Ammon's horn (tissue), 1 donor: ENCODE measurements around the gene PGP.

Experiments used
- DNase-seq: peaks from one replicate; pipeline ENCODE4 v3.0.0-alpha.2; 2016; ENCODE audit warnings: low spot score

Gene PGP

DNA sequence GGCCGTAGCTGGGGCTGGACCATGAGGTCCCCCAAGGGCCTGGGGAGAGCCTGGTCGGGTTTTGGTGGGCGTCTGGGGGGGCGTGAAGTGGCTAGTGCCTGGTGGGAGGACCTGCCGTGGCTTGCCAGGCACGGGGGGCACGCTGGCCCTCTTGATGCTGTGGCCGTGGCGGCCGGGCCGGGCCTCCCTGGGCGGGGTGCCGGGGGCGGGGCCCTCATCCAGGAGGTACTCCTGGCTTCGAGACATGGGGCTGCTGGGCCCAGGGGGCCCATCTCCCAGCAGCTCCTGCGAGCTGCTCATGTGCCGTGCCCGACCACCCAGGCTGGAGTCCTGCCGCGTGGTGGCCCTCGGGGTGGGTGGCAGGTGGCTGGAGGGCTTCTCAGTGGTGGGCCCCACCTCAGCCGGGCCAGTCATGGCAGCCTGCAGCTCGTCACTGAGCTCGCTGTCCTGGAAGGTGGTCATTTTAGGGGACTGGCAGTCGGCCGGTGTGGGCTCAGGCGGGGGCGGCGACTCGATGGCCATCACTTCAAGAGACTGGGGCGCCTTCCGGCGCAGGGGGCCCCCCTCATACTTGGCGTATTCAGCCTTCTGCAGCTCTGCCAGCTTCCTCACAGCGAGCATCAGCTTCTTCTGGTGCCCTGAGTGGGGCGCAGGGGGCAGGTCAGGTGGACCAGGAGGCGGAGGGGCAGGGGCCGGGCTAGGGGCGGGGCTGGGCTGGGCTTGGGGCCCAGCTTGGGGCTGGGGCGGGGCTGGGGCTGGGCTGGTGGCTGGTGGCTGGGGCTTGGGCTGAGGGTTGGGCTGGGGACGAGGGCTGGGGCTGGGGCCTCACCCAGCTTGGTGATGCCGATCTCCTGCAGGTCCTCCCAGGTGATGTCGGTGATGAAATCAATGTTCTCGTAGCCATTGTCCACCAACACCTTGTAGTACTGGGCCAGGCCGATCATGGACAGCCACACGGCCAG, 33.4 kb downstream of the PGP start:
- DNase-seq, result no peak

- no peak for DNase-seq
Observed at GRCh38 chr16:2180461-2180860, 34.2 kb downstream of the PGP start.

- no peak for DNase-seq
Observed at GRCh38 chr16:2179576-2179975, 35.1 kb downstream of the PGP start.

DNA sequence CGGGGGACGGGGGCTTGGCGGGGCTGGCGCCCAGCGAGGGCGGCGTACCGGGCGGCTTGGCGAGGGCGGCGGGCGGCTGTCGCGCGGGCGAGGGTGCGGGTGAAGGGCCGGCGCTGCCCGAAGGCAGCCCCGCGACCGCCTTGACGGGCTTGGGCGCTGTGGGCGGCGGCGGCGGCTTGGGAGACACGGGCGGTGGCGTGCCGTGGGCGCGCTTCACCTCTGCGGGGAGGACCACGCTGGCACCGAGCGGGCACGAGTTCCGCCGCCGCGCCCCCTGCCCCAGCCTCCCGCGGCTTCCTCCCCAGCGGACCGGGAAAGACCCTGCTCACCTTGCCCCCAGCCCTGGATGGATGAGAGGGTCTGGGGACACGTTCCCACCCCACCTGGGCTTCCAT, 35.5 kb downstream of the PGP start:
- no peak for DNase-seq

DNA sequence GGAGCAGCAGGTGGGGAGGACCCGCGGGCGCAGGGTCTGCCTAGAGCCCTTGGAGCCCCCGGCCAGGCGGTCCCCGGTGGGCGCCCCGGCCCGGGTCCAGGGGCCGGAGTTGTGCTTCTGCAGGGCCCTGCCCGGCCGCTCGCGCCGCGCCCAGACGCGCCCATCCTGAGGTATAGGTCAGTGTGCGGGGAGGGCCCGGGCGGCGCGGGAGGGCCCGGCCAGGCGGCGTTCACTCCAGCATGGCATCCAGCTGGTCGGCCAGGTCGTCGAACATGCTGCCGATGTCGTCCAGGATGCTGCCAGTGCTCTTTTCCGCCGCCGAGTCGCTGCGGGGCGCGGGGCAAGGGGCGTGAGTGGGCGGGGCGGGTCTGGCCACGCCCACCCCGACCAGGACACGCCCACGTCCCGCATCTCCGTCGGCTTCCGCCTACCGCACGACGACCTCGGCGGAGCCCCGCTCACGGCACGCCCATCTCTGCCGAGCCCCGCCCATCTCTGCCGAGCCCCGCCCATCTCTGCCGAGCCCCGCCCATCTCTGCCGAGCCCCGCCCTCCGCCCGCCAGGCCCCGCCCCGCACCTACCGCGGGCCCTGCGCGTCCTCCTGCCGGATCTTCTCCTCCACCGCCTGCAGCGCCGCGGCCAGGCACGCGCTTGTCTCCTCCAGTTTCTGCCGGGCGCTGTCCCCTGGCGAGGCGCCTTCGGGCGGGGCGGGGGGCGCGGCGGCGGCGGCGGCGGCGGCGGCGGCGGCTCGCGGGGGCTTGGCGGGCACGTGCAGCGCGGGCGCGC, 36.1 kb downstream of the PGP start:
- no peak for DNase-seq

- no peak for DNase-seq
Observed at GRCh38 chr16:2177561-2177960, 37.1 kb downstream of the PGP start.

DNA sequence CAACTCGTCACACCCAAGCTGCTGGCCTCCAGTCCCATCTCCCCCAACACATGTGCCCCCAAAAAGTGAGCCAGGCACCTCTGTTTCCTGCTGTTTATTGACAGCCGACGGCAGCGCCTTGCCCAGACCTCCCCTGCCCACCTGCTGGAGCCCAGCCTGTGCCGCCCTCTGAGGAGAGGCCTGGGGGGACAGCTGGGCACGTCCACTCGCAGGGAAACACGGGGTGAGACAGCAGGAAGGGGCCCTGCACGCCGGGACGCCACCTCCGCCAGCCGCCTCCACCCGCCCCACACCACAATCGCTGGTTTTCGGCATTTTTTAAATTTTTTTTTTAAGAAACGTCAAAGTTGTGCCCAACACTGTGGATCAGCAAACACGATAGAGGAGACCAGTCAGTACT, 37.5 kb downstream of the PGP start:
- no peak for DNase-seq

DNA sequence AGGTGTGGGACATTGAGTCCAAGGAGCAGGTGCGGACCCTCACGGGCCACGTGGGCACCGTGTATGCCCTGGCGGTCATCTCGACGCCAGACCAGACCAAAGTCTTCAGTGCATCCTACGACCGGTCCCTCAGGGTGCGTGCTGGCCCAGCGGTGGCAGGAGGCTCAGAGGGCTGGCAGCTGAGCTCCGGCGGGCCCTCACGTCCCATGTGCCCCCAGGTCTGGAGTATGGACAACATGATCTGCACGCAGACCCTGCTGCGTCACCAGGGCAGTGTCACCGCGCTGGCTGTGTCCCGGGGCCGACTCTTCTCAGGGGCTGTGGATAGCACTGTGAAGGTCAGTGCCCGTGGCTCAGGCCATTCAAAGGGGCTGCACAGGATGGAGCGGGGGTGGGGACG, 38.6 kb downstream of the PGP start:
- DNase-seq, result no peak

DNA sequence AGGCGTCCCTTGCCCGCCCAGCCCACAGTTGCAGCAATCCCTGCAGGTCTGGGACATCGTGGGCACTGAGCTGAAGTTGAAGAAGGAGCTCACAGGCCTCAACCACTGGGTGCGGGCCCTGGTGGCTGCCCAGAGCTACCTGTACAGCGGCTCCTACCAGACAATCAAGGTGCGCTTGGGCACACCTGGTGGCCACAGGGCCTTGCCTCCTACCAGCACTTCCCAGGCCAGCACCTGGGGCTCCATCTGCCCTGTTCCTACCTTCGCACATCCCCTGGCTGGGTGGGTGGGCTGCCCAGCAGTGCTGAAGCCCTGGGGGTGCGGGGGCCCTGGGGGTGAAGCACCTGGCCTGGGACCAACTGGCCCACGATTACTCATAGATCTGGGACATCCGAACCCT, 39.2 kb downstream of the PGP start:
- DNase-seq, result no peak

- no peak for DNase-seq
Observed at GRCh38 chr16:2174396-2175131, 40.1 kb downstream of the PGP start.

- DNase-seq, result no peak
Observed at GRCh38 chr16:2173916-2174315, 40.7 kb downstream of the PGP start.

DNA sequence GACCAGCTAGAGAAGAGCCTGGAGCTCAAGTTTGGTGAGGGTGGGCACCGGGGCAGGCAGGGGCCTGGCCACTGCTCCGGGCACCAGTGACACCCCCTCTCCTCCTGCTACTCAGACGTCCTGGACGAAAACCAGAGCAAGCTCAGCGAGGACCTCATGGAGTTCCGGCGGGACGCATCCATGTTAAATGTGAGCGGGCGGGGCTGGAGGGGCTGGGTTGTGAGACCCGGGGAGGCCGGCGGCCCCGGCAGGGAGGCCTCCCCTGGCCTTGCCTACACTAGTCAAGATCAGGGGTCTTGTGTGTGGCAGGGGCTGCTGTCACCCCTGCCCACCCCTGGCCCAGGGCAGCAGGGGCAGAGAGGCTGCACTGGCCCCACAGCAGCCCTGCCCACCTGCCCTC, 41.3 kb downstream of the PGP start:
- no peak for DNase-seq

GRCh38 chr16:2172688-2173335, 41.8 kb downstream of the PGP start:
- no peak for DNase-seq

DNA sequence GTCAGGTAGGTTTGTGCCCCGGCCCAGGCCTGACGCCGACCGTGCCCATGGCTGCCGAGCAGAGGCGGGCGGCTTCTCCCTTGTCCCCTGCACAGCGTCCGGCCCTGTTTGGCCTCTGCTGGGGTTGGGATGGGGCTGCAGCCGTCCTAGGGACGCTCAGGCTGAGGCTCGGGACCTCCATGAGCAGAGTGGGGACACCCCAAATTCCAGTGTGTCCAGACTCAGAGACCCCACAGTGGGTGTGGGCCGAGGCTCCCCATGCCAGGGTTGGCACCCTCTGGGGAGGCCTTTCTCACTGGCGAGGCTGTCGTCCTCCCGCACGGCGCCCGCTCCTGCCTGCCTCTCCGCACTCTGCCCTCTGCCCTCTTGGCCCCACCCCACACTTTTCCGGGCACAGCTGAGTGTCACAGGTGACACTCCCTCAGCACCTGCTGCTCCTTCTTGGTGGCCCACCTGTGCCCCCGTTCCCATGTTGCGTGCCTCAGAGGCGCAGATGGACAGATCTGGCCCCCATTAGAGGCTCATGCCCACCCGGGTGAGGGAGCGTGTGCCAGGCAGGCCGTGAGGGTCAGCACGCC, 43.0 kb downstream of the PGP start:
- DNase-seq, result no peak

DNA sequence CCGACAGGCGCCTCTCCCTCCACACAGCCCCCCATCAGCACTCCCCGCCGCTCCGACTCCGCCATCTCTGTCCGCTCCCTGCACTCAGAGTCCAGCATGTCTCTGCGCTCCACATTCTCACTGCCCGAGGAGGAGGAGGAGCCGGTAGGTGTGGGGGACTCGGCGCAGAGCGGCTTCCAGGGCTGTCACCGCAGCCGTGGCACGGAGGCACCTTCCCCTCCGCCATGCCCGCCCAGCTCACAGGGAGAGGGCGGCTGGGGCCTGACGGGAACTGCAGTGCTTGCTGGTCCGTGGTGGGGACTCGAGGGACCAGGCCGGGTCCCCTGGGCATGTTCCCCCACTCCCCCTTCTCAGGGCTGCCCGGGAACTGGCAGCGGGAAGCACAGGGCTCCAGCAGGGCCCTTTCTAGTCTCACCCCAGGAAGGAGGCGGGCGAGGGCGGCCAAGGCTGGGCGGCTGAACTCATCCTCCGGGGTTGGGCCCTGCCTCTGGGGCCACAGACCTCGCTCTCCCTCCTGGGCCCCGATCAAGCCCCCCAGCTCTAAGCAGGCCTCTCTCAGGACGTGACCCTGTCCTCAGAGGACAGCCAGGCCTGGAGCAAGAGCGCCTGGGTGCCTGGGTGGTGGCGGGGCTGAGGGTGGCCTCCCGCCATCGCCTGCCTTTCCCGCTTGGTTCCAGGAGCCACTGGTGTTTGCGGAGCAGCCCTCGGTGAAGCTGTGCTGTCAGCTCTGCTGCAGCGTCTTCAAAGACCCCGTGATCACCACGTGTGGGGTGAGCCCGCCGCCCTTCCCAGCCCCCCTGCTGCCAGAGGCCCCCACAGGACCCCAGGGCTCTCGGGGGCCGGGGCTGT, 43.8 kb downstream of the PGP start:
- DNase-seq, result no peak

DNA sequence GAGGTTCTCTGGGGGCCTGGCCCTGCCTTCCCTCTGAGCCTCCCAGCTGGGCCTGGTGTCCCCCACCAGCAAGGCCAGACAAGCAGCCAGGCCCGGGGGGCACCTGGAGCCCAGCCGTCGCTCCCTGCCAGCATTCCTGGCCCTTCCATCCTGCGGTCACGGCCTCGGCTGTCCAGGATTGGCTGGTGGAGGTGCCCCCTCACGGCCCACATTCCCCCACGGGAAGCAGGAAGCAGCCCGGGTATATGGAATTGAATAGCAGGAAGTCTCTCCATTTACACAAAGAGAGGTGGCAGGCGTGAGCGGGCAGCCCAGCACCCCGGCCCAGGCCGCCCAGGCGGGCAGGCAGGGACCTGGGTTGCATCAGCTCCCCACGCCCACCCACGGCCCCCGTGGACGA, 44.6 kb downstream of the PGP start:
- DNase-seq, result no peak

GRCh38 chr16:2167068-2167638, 47.5 kb downstream of the PGP start:
- DNase-seq, result no peak

GRCh38 chr16:2166263-2167067, 48.2 kb downstream of the PGP start:
- no peak for DNase-seq

DNA sequence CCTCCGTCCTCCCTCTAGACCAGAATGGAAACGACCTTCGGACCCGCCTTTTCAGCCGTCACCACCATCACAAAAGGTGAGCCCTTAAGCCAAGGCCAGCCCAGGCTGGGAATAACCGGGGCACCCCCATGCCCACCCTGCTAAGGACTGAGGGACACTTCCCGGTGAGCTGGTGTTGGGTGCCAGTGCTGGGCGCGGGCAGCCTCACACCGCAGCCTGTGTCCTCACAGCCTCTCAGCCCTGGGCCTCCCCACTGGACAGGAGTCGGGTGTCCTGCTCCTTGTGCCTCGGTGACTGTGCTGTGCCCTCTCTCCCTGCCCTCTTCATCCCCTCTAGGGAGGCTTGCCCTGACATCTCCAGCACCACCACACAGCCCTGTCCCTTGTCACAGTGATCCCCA, 48.8 kb downstream of the PGP start:
- no peak for DNase-seq
